DOHH2 (cell line): Measurements from ENCODE around the gene GPC5.

ENCODE experiments used
- EZH2phosphoT487 ChIP-seq: fragments of 200-600 bp; sonication (generic); IDR thresholded peaks from 2 replicates; pipeline ENCODE4 v1.6.1; 2017; ENCODE audit warnings: borderline replicate concordance, mild to moderate bottlenecking, antibody characterized with exemption, low read length, moderate library complexity, mixed read lengths
- TF ChIP-seq, protein P1 (sequence below): fragments of 200-600 bp; sonication (generic); IDR thresholded peaks from one replicate; pipeline ENCODE4 v1.5.1; 2014; ENCODE audit warnings: antibody characterized with exemption, mild to moderate bottlenecking, low read depth, low read length; ENCODE audit not compliant: poor library complexity, severe bottlenecking

DNA sequence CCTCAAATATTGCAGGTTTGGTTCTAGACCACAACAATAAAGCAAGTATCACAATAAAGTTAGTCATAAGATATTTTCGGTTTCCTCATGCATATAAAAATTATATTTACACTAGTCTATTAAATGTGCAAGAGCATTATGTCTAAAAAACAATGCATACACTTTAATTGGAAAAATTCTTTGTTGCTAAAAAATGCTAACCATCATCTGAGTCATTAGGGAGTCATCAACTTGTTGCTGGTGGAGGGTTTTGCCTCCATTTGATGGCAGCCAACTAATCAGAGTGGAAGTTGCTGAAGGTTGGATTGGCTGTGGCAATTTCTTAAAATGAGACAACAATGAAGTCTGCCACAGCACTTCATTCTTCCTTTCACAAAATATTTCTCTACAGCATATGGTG, 1405.9 kb downstream of the GPC5 start:
- TF ChIP-seq, protein P1, sequence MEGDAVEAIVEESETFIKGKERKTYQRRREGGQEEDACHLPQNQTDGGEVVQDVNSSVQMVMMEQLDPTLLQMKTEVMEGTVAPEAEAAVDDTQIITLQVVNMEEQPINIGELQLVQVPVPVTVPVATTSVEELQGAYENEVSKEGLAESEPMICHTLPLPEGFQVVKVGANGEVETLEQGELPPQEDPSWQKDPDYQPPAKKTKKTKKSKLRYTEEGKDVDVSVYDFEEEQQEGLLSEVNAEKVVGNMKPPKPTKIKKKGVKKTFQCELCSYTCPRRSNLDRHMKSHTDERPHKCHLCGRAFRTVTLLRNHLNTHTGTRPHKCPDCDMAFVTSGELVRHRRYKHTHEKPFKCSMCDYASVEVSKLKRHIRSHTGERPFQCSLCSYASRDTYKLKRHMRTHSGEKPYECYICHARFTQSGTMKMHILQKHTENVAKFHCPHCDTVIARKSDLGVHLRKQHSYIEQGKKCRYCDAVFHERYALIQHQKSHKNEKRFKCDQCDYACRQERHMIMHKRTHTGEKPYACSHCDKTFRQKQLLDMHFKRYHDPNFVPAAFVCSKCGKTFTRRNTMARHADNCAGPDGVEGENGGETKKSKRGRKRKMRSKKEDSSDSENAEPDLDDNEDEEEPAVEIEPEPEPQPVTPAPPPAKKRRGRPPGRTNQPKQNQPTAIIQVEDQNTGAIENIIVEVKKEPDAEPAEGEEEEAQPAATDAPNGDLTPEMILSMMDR = no peak
- no peak for TF ChIP-seq EZH2phosphoT487
